Measurements from ENCODE around the gene PRR20G. TPM values are rescaled to one million over a fixed set of nuclear protein-coding genes. Genes with fewer than 3 reads are reported as not detected.

Gene PRR20G
- total and polyA plus RNA-seq, 2 of the 8 experiments (the other 6 are each of a cell fraction or from before 2014, with no cell fraction given) = 0.24 TPM; not detected in 1

DNA sequence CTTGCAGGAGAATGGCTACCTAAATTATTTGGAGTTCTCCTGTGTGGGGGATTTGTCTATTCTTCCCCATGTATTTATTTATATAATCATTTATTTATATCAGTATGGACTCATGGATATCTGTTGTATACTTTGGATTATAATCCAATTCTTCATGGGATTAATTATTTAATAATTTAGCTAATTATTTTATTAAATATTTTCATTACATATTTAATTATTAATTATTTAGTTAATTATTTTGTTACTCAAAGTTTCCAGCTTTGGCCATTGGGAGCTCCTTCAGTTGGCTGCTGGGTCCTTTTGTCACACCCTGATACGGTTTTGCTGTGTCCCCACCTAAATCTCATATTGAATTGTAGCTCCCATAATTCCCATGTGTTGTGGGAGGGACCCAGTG, 3.3 kb upstream of the PRR20G start (continued):
- TF ChIP-seq KDM5A (IDR thresholded peaks at IDR 0.05; ENCODE audit: low read length) (no peak), TAF1 (IDR thresholded peaks at IDR 0.05; ENCODE audit: low read depth, low read length) (no peak)
- TF ChIP-seq, protein P1, sequence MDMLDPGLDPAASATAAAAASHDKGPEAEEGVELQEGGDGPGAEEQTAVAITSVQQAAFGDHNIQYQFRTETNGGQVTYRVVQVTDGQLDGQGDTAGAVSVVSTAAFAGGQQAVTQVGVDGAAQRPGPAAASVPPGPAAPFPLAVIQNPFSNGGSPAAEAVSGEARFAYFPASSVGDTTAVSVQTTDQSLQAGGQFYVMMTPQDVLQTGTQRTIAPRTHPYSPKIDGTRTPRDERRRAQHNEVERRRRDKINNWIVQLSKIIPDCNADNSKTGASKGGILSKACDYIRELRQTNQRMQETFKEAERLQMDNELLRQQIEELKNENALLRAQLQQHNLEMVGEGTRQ (IDR thresholded peaks at IDR 0.05; ENCODE audit: low read length) = no peak
